CD4-positive, alpha-beta T cell treated with Interleukin-2 at 100 ng/mL for 4 hours (primary cell): ENCODE measurements around the gene MAGI2.
"Not testable (repeated sequence)": the region's sequence is repeated elsewhere in the genome, so short reads cannot be mapped to it uniquely, and the experiment has no call there.

Source experiments
- DNase-seq: peaks from one replicate; pipeline ENCODE4 v3.0.0-alpha.2; 2020; ENCODE audit warnings: low spot score

Gene MAGI2

GRCh38 chr7:79451580-79451979 is 1.9 kb downstream of the MAGI2 start:
- DNase-seq, result no peak

GRCh38 chr7:79442766-79443165 is 10.7 kb downstream of the MAGI2 start:
- not testable (repeated sequence) for DNase-seq

GRCh38 chr7:79436378-79436777 is 17.1 kb downstream of the MAGI2 start:
- no peak for DNase-seq

- no peak for DNase-seq
Observed at GRCh38 chr7:79434867-79435266, 18.6 kb downstream of the MAGI2 start.

- DNase-seq, result no peak
Observed at GRCh38 chr7:79434098-79434497, 19.4 kb downstream of the MAGI2 start.

- no peak for DNase-seq
Observed at GRCh38 chr7:79430391-79430790, 23.1 kb downstream of the MAGI2 start.

GRCh38 chr7:79425665-79426064 is 27.8 kb downstream of the MAGI2 start:
- DNase-seq, result no peak

- DNase-seq, result no peak
Observed at GRCh38 chr7:79421751-79422150, 31.7 kb downstream of the MAGI2 start.

- no peak for DNase-seq
Observed at GRCh38 chr7:79420464-79420863, 33.0 kb downstream of the MAGI2 start.

- DNase-seq, result no peak
Observed at GRCh38 chr7:79414910-79415309, 38.6 kb downstream of the MAGI2 start.

GRCh38 chr7:79412915-79413314 is 40.6 kb downstream of the MAGI2 start:
- DNase-seq, result no peak

GRCh38 chr7:79412438-79412837 is 41.0 kb downstream of the MAGI2 start:
- no peak for DNase-seq

- DNase-seq, result no peak
Observed at GRCh38 chr7:79410345-79410744, 43.1 kb downstream of the MAGI2 start.

- DNase-seq, result no peak
Observed at GRCh38 chr7:79407351-79407750, 46.1 kb downstream of the MAGI2 start.

GRCh38 chr7:79406371-79406770 is 47.1 kb downstream of the MAGI2 start:
- DNase-seq, result no peak

- no peak for DNase-seq
Observed at GRCh38 chr7:79405368-79405767, 48.1 kb downstream of the MAGI2 start.

GRCh38 chr7:79403879-79404278 is 49.6 kb downstream of the MAGI2 start:
- no peak for DNase-seq

- DNase-seq, result no peak
Observed at GRCh38 chr7:79403451-79403850, 50.0 kb downstream of the MAGI2 start.

- no peak for DNase-seq
Observed at GRCh38 chr7:79401254-79401653, 52.2 kb downstream of the MAGI2 start.

GRCh38 chr7:79400222-79400621 is 53.2 kb downstream of the MAGI2 start:
- no peak for DNase-seq

- no peak for DNase-seq
Observed at GRCh38 chr7:79398138-79398749, 55.2 kb downstream of the MAGI2 start.

GRCh38 chr7:79386688-79387422 is 66.6 kb downstream of the MAGI2 start:
- no peak for DNase-seq

- no peak for DNase-seq
Observed at GRCh38 chr7:79381921-79382320, 71.5 kb downstream of the MAGI2 start.

GRCh38 chr7:79377097-79377496 is 76.4 kb downstream of the MAGI2 start:
- DNase-seq, result no peak
